ENCODE data around the gene KLF7.

KLF7 gene

GRCh38 chr2:207183506-207183905 is 17.8 kb upstream of the KLF7 start:
- H3K27ac ChIP-seq (ENCODE audit: poor library complexity, severe bottlenecking) = peak overlapping the region; percentile 52

GRCh38 chr2:207182911-207183310 is 17.2 kb upstream of the KLF7 start:
- Histone ChIP-seq H3K9me3 (ENCODE audit: severe bottlenecking) (no peaks in the 10 kb centered on the region), H3K4me3 (ENCODE audit: severe bottlenecking) (no peak overlapping the region), H3K27ac (ENCODE audit: poor library complexity, severe bottlenecking) (peak overlapping the region; percentile 52), H3K4me1 (ENCODE audit: insufficient read depth, poor library complexity, severe bottlenecking) (peaks cover 23% of the 10 kb centered on the region), H3K36me3 (ENCODE audit: low read depth) (no peaks in the 10 kb centered on the region), H3K27me3 (ENCODE audit: insufficient read depth, poor library complexity, severe bottlenecking) (no peaks in the 10 kb centered on the region)
- TF ChIP-seq CTCF (IDR thresholded peaks at IDR 0.05; ENCODE audit: poor library complexity, severe bottlenecking) = no peak
- ATAC-seq (ENCODE audit: low read depth) (no peak), DNase-seq (ENCODE audit: low spot score) (no peak)

More at GRCh38 chr2:207183506-207183905, 17.8 kb upstream of the KLF7 start:
- no peak for ATAC-seq (ENCODE audit: low read depth)
- H3K9me3 ChIP-seq (ENCODE audit: severe bottlenecking) = no peaks in the 10 kb centered on the region
- DNase-seq (ENCODE audit: low spot score) = no peak
- no peak overlapping the region for H3K4me3 ChIP-seq (ENCODE audit: severe bottlenecking)
- peaks cover 23% of the 10 kb centered on the region for H3K4me1 ChIP-seq (ENCODE audit: insufficient read depth, poor library complexity, severe bottlenecking)
- no peaks in the 10 kb centered on the region for H3K36me3 ChIP-seq (ENCODE audit: low read depth)
- no peaks in the 10 kb centered on the region for H3K27me3 ChIP-seq (ENCODE audit: insufficient read depth, poor library complexity, severe bottlenecking)
- TF ChIP-seq CTCF (IDR thresholded peaks at IDR 0.05; ENCODE audit: poor library complexity, severe bottlenecking) = no peak

GRCh38 chr2:207181526-207182274 is 16.0 kb upstream of the KLF7 start:
- no peak for TF ChIP-seq CTCF (IDR thresholded peaks at IDR 0.05; ENCODE audit: poor library complexity, severe bottlenecking)
- Histone ChIP-seq H3K27me3 (ENCODE audit: insufficient read depth, poor library complexity, severe bottlenecking) (no peaks in the 10 kb centered on the region), H3K36me3 (ENCODE audit: low read depth) (no peaks in the 10 kb centered on the region), H3K4me1 (ENCODE audit: insufficient read depth, poor library complexity, severe bottlenecking) (peaks cover 23% of the 10 kb centered on the region), H3K4me3 (ENCODE audit: severe bottlenecking) (no peak overlapping the region), H3K27ac (ENCODE audit: poor library complexity, severe bottlenecking) (peak overlapping the region; percentile 52), H3K9me3 (ENCODE audit: severe bottlenecking) (no peaks in the 10 kb centered on the region)
- peak; percentile 71 for ATAC-seq (ENCODE audit: low read depth)
- no peak for DNase-seq (ENCODE audit: low spot score)

- no peak for TF ChIP-seq CTCF (IDR thresholded peaks at IDR 0.05; ENCODE audit: poor library complexity, severe bottlenecking)
- no peaks in the 10 kb centered on the region for H3K36me3 ChIP-seq (ENCODE audit: low read depth)
- H3K4me1 ChIP-seq (ENCODE audit: insufficient read depth, poor library complexity, severe bottlenecking) = peaks cover 23% of the 10 kb centered on the region
- no peaks in the 10 kb centered on the region for H3K27me3 ChIP-seq (ENCODE audit: insufficient read depth, poor library complexity, severe bottlenecking)
- no peaks in the 10 kb centered on the region for H3K9me3 ChIP-seq (ENCODE audit: severe bottlenecking)
- DNase-seq (ENCODE audit: low spot score) (no peak), ATAC-seq (ENCODE audit: low read depth) (no peak; the same call in 2 of the 3 replicates)
- peak overlapping the region; percentile 52 for H3K27ac ChIP-seq (ENCODE audit: poor library complexity, severe bottlenecking)
- H3K4me3 ChIP-seq (ENCODE audit: severe bottlenecking) = no peak overlapping the region
These were observed 15.0 kb upstream of the KLF7 start for GRCh38 chr2:207180741-207181140.

GRCh38 chr2:207176247-207176646 is 10.5 kb upstream of the KLF7 start:
- Histone ChIP-seq H3K4me1 (ENCODE audit: insufficient read depth, poor library complexity, severe bottlenecking) (no peaks in the 10 kb centered on the region), H3K27ac (ENCODE audit: poor library complexity, severe bottlenecking) (no peak overlapping the region), H3K27me3 (ENCODE audit: insufficient read depth, poor library complexity, severe bottlenecking) (no peaks in the 10 kb centered on the region), H3K36me3 (ENCODE audit: low read depth) (no peaks in the 10 kb centered on the region), H3K9me3 (ENCODE audit: severe bottlenecking) (no peaks in the 10 kb centered on the region), H3K4me3 (ENCODE audit: severe bottlenecking) (no peak overlapping the region)
- ATAC-seq (ENCODE audit: low read depth) (no peak), DNase-seq (ENCODE audit: low spot score) (no peak)
- no peak for TF ChIP-seq CTCF (IDR thresholded peaks at IDR 0.05; ENCODE audit: poor library complexity, severe bottlenecking)
